Gastrocnemius medialis (tissue), 4 donors: ENCODE results near the gene PIH1D1.

Experiments
- POLR2A ChIP-seq, 2 donors: fragments of 450-650 bp; IDR thresholded peaks; one replicate each; pipeline ENCODE4 v1.6.1; 2017; ENCODE audit warnings: antibody characterized with exemption in 2 of 2, mild to moderate bottlenecking in 2 of 2, moderate library complexity in 2 of 2
- TF ChIP-seq, protein P1 (sequence below), 5 experiments: fragments of 450-650 bp in 3 of 5; fragments of 200-600 bp in 2 of 5; sonication (generic) in 2 of 5; IDR thresholded peaks in 4 of 5; conservative IDR thresholded peaks in 1 of 5; 1 replicate in 4 of 5; 2 replicates in 1 of 5; pipeline ENCODE4 v1.5.1; 2016 to 2019; ENCODE audit warnings: antibody characterized with exemption in 5 of 5, mild to moderate bottlenecking in 3 of 5, moderate library complexity in 3 of 5

DNA sequence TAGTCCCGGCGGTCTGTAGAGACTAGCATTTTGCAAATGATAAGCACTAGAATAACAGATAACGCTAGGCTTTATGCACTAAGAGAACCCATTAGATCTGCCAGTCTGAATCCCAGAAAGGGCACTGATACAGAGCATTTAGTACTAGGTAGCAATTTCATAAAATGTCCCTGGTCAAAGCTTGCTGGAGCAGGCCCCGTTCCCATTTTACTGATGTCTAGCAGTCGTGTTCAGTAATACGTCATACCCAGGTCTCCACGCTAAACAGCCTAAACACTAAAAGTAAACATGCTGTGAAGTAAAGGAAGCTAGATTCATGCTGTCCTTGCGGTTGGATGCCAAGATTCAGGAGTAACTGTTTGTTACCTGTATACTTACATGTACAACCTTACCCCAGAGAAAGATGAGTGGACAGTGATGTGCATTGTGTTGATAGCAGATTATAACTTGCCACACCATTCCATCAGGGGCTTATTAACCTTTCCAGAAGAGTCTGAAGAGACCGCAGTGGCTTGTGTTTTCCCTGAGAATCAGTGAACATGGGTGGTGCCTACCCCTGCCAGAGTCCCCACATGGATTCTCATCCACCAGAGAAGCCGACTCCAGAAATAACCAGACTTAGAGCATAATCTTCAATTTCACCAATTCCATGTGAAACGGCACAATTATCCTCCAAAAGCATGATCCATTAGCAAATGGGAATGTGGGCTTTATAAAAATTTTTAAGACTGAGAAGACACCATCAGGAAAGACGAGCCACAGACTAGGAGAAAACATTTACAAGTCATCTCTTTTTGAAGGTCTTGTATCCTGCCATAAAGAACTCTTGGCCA lies 41.2 kb upstream of the PIH1D1 start:
- TF ChIP-seq, protein P1, sequence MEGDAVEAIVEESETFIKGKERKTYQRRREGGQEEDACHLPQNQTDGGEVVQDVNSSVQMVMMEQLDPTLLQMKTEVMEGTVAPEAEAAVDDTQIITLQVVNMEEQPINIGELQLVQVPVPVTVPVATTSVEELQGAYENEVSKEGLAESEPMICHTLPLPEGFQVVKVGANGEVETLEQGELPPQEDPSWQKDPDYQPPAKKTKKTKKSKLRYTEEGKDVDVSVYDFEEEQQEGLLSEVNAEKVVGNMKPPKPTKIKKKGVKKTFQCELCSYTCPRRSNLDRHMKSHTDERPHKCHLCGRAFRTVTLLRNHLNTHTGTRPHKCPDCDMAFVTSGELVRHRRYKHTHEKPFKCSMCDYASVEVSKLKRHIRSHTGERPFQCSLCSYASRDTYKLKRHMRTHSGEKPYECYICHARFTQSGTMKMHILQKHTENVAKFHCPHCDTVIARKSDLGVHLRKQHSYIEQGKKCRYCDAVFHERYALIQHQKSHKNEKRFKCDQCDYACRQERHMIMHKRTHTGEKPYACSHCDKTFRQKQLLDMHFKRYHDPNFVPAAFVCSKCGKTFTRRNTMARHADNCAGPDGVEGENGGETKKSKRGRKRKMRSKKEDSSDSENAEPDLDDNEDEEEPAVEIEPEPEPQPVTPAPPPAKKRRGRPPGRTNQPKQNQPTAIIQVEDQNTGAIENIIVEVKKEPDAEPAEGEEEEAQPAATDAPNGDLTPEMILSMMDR (IDR thresholded peaks at IDR 0.05 in 4 of 5, conservative IDR thresholded peaks at IDR 0.05 in 1 of 5): no peak
- TF ChIP-seq POLR2A (IDR thresholded peaks at IDR 0.05): no peak
